Activated CD4-positive, alpha-beta T cell treated with anti-CD3 and anti-CD28 coated beads for 48 hours (primary cell): ENCODE measurements around the gene ASTN2.
"Not testable (repeated sequence)": the region's sequence is repeated elsewhere in the genome, so short reads cannot be mapped to it uniquely, and the experiment has no call there.

Experiments used
- DNase-seq: peaks from one replicate; pipeline ENCODE4 v3.0.0-alpha.2; 2020

Gene ASTN2

DNA sequence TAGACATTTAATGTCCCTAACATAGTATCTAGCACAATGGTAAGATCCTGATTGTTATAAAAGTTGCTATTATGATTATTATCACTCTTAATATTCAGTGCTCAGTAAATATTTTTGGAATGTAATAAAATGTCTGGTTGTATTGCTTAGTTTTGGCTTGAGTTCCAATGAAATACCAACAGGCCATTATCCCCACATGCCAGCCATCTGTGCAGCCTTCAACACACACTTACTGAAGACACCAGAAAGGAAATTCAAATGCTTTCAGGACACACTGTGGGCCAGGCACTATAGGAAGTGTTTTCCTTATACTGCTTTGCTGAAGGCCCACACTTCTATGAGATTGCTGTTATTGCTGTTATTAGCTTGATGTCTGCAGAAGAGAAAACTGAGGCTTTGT, 570.2 kb downstream of the ASTN2 start:
- no peak for DNase-seq

DNA sequence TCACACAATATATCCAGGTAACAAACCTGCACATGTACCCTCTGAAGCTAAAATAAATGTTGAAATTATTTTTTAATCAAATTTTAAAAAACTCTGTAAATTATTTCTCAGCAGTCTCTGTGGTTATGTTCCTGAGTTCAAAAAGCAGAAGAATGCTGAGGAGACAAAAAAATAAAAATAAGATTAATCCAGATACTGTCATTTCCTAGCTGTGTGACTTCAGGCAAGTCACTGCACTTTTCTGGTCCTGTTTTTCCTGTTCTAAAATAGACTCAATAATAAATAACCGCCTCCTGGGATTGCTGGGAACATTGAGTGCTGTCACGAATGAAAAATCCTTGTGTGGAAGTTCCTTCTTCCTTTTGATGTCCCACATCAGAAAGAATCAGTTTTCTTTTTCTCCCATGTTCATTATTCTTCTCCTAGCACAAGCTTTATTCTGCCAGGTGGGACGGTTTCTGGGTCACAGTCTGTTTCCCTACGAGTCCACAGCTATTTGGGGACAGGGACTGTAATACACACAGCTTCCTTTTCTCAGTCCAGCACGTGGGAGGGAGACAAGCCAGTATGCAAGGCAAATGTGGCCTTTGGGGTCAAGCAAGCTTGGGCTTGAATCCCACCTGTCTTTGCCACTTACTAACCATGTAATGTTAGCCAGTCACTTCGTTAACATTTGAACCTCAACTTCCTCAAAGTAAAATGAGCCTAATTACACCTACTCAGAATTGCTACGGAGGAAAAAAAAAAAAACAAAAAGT, 570.8 kb downstream of the ASTN2 start:
- no peak for DNase-seq

DNA sequence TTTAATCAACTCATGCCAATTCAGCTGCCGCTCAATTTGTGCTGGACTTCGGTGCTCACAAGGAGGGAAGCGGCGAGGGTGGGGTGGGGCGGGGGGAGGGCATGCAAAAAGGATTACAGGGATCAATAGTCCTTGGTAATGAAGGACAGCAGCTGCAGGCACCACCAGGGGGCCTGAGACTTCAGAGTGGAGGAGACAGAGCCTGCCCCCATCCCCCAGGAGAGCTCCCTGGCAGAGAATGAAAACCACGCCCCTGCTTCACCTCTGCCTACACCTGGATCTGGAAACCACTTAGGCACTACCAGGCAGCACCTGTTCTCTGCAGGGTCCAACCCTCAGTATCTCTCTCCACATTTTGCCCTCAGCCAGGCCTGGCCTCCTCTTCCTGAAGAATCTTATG, 572.2 kb downstream of the ASTN2 start:
- no peak for DNase-seq

DNA sequence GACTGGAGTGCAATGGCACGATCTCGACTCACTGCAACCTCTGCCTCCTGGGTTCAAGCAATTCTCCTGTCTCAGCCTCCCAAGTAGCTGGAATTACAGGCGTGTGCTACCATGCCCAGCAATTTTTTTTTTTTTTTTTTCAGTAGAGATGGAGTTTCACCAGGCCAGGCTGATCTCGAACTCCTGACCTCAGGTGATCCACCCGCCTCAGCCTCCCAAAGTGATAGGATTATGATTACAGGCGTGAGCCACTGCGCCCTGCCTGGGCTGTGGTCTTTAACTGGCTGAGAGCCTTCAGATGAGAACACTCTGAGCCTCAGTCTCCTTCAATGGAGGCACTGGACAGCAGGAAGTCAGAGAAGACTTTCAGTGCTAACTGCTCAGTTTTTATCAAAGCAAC, 576.4 kb downstream of the ASTN2 start:
- not testable (repeated sequence) for DNase-seq

DNA sequence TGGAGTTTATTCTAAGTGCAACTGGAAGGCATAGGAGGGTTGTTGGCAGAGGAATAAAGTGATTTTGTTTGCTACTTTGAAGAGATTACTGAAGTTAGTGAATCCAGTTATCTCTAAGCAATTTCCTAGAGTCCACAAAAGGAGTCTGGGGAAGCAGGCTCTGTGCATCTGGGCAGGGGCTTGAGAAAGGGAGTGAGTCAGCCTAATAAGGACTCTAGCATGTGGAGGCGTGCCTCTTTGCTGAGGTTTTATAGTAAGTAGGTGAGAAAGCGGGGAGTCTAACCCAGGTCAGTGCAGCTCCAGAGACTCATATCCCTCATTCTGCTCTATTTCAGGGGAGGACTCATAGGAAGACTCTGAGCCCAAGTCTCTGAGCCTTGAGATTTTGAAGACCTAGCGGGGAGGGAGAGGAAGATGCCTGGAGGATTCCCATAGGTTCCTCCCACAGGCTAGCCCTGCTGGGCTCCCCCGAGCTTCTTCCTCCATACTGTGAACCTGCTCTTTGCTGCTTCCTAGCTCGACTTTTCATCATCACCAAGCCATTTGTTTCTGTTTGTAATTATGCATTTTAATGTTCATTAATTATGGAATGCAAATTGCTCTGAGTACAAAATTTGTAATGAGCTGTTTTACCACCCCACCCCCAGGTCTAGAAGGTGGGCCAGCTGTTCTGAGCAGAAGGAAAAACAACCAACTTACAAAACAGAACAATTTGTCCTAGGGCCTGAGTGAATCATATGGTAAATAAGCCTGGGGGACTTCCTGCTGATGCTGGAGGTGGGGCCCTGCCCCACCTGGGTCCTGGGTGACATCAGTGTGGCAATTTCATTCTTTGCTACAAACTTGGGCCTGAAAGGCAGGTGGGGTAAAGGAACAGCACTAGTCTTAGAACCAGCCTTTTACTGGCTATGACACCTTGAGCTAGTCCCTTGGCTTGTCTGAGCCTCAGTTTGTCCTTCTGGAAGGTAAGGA, 577.6 kb downstream of the ASTN2 start:
- DNase-seq = no peak

DNA sequence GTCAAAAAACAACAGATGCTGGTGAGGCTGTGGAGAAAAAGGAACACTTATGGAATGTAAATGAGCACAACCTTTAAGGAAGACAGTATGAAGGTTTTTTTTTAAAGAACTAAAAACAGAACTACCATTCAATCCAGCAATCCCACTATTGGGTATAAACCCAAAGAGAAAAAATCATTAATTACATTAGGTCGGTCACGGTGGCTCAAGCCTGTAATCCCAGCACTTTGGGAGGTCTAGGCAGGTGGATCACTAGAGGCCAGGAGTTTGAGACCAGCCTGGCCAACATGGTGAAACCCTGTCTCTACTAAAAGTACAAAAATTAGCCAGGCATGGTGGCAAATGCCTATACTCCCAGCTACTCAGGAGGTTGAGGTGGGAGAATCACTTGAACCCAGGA, 584.5 kb downstream of the ASTN2 start:
- not testable (repeated sequence) for DNase-seq

DNA sequence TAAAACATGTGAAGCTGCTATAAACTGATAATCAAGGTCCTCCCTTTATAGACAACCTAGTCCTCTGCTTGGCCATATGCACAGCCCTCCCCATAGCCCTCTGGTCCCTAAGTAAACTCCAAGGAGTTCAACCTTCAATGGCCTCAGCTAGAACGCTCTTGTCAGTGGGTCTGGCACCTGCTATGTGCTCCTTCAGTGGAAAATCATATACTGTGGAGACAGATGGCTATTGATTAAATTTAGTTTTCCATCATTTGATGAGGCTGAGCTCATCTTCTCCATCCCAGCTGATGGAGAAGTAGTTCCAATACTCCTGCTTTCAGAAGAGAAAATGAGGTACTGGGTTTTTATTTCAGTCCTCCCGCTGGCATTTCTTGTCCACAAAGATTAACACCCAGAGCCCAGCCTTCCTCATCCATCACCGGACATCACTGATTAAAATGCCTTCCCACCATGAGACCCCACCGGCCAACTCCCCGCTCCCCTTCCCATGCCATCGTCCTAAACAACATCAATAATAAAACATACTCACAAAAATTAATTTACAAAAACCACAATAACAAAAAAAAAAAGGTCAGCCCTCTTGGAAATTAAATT, 593.1 kb downstream of the ASTN2 start:
- no peak for DNase-seq

DNA sequence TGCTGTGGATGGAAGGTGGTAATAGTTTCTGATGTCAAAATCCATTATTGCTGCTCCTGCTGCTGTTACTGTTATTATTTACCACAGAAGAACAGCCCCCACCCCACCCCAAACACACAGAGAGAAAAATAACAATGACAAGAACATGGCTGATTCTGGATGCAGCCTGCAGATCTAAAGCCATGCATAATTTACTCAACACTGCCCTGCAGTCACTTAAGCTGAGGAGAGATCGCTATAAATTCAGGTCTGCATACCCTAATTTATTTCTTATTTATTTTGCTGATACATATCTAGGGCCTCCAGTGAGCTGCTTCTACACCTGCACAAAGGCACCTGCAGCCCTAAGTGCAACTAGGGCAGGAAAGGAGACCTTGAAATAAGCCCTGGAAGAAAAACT, 595.7 kb downstream of the ASTN2 start:
- DNase-seq = no peak

DNA sequence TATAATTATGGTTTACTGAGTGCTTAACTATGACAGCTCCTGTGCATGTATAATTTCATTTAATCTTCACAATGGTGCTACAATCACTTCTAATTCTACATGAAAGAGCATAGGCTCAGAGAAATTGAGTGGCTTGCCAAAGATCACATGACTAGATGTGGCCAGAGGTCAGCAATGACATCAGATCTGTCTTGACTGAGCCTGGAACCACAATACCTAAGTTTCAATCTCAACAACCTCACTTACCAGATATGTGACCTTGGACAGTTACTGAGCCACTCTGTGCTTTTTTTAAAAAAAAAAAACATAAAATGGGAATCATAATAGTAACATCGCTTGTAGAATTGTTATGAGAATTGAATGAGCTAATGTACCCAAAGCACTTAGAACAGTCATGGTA, 597.1 kb downstream of the ASTN2 start:
- no peak for DNase-seq

DNA sequence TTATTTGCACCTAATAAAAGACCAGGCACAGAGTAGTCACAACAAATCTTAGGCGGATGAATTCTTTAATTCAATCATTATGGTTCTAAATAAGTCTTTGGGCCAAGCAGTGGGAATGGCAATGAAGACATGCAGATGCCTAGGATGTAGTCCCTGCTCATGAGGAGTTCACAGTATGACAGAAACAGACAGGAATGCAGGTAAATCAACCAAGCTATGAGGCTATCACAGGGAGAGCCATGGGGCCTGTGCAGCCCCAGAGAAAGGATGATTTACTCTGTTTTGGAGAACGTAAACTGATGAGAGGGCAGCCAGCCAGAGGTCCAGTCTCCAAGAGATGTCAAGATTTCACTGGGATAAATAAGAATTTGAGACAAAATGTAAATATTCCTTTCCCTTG, 598.4 kb downstream of the ASTN2 start:
- no peak for DNase-seq

DNA sequence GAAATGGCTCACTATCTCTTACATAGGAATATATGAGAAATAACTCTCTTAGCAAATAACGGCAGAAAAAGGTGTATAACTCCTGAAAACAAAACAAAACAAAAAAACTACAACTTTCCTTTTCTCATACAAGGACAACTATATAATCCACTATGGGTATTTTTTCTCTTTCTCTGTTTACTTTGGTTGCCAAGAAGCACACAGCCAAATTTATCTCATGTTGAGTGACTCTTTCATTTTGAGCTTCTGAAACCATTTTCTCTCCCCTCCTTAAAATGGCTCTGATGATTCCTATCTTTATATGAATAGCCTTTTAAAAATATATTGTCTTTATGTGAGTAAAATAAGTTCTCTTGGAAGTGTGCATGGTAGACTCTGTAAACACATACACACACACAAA, 599.0 kb downstream of the ASTN2 start:
- no peak for DNase-seq

DNA sequence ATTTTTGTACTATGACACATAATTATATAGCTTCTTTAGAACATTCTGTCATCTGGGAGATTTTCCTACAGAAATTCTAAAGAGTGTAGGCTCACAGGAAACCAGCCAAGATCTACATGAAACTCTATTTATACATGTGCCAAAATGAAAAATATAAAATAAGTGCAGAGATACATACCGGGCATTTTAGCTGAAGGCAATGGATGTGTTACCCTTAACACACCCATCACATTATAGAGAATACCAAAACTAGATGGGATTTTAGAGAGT, 601.9 kb downstream of the ASTN2 start:
- no peak for DNase-seq

DNA sequence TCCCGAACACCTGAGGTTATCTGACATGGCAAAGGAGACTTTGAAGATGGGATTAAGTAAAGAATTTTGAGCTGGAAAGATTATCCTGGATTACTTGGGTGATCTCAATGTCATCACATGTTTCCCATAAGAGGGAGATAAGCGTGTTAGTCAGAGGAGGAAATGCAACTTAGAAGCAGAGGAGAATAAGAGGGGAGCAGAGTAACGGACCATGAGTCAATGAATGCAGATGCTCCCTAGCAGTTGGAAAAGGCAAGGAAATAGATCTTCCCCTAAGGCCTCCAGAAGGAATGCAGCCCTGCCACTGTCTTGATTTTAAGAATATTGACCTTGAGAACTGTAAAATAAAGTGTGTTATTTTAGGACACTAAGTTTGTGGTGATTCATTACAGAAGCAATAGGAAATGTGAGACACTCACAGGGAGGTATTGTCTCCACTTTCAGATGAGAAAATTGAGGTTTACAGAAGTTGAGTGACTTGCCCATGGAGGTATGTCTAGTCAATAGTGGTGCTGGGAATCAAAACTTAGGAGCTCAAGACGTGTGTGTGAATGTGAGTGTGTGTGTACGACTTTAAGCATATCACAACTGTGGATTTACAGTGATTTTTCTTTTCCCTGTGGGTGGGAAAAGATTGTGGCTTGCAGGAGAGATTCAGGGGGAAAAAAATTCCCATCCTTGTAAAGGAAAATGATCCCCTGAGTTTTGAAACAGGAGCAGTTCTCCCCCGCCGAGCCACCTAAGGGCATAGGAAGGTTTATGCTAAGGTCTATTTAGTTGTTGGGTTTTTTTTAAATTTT, 602.4 kb downstream of the ASTN2 start:
- DNase-seq = no peak

DNA sequence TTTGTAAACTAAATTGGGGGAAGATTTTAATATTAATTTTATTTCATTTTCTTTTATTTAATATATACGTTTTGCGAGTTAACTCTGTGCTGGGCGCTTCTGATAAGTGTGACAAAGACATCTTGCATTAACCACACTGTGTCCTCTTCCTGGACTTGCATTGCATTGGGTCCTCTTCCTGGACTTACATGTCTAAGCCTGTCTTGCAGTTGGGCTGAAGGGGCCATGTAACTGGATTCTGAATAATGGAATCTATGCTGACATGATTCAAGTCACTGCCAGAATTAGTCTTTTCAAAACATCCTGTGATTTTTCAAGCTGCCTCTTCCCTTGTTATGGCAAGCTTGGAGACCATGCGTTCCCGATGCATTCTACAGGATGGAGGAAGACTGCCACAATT, 605.2 kb downstream of the ASTN2 start:
- no peak for DNase-seq

DNA sequence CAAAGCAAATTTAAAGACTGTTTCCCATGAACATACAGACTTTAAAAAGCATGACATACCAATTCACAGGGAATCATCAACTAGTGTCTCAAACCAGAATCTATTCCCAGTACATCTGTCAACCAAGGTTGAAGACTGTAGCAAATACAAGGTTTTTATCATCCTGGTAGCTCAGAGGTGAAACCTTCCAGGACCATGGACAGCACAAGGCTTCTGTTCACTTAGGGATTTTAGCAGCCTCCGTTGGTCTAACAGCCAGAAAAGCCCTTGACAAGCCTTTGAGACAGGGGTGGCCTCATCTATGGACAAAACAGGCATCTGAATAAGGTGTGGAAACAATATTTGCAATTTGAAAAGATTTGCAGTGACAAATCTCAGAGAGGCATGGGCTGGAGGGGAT, 608.8 kb downstream of the ASTN2 start:
- DNase-seq = no peak

DNA sequence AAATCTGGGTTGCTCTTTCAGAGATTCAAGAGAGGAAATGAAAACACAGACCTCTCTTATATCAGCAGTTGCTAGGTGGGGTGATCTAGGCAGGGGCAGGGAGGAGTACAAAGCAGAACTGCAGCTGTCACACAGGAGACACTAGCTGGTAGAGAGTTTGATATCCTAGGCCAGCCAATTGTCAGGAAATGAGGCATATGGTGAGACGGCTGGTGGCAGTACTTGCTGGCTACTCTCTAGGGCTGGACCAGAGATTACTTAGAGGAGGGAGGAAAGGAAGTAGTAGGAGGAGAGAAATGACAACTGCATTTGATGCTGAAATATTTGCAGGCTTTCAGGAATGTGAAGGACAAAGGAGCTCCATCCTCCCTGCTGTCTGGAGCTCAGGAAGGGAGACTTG, 614.0 kb downstream of the ASTN2 start:
- DNase-seq = no peak

DNA sequence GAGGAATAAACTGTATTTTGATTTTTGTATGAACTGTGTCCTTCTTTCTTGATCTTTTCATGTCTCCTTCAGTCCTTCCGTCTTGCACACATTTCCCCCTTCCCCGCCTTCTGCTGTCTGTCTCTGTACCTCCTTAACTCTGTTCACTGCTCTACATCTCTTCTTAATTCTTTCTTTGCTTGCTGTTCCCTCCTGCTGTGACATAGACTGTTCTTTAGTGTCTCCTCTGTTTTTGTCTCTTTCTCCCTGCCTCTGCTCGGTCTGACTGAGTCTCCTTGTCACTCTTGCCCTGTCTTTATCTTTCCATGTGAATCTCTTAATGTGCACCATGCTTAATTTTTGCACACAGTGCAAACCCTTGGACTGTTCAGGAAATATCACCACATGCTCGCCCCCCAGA, 614.8 kb downstream of the ASTN2 start:
- DNase-seq = no peak

DNA sequence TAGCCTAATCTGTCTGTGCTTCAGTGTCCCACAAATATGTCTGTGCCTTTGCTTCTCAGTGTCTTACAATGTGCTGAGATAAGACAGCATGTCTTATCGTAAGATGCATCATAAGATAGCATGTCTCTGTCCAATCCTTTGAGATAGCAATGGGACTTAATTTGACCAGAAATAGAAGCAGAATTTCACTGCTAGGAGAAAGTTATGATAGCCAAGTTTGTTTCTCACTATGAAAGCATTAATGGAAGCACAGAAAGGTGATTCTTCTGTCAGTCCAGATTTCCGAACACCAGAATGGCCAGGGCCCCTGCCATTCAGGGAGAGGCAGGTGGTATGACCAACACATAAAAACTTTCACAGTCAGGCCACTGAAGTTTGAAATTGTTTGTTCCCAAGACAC, 616.3 kb downstream of the ASTN2 start:
- no peak for DNase-seq

DNA sequence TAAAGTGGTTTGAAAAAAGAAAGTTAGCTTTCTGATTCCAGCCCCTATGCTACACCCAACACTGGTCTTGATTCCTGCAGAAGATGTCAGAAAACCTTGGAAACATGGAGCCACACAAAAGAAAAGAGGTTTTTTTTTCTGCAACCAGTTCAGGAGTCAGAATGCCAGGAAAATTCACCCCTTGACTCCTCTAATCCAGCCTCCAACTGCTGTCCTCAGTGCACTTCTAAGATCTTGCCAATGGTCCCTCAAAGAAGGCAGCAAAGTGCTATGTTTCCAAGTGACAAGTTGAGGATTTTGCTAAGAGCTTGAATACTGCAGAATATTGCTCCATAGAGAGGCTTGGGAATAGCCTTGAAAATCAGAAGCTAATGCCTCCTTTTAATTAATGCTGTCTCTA, 617.6 kb downstream of the ASTN2 start:
- no peak for DNase-seq

DNA sequence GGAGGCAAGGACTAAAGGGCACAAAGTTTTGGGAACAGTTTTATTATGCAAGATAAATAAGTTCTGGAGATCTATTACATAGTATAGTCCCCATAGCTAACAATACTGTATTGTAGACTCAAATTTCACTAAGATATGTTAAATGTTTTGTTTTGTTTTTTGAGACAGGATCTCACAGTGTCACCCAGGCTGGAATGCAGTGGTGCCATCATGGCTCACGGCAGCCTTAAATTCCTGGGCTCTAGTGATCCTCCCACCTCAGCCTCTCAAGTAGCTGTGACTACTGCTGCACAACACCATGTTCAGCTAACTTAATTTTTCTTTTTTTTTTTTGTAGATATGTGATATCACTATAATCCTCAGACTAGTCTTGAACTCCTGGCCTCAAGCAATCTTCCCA, 618.2 kb downstream of the ASTN2 start:
- DNase-seq = no peak

DNA sequence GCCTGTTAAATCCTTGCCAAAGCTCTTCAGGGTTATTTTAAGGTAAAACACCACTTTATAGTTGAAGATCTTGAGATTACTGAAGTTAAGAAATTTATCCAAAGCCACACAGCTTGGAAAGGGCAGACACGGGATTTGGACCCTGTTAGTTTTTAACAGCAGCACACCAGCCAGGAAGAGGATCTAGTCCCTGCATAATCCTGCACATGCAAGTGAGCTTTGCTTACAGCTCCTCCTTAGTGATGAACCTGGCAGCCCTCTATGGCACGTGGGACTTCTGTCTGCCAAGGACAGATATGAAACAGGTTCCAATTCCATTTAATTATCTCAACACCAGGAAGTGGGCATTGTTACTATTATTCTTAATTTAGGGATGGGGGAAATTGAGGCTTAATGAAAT, 619.0 kb downstream of the ASTN2 start:
- DNase-seq = no peak

DNA sequence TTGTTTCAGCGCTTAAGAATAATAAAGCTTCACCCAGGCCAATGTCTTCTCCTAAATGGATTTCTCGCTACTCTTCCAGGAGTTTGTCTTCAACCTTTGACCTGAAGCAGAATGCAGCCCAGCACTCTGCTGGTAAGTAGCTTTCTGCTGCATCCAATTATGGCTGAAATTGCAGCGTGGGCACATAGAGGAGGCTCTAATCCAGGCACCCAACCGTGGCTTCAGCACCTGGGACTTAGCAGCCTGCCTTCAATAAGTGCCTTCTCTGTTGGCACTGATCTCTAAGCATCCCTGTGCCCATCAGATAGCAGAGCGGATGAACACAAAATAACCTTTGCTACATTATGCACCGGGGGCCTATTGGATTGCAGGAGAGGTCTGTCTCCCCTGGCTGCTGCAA, 622.6 kb downstream of the ASTN2 start:
- no peak for DNase-seq

DNA sequence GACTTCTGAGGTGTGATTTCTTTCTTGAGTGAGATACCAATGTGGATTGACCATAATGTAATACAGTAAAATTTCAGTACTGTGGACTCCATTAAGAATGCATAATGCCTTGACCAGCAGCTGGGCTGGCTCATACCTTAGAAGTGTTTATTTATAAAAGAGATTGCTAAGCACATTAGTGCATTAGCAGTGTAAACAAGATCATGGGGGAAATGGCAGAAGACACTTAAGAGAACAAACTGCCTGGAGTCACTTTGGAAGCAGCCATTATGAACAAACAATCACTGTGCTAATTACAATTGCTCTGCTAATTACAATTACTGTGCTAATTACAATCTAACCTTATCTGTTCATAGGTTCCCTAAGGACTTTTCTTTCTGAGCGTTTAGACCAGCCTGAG, 623.5 kb downstream of the ASTN2 start:
- no peak for DNase-seq
